ENCODE measurements around the gene ARL5A.

- TF ChIP-seq POLR2A (conservative IDR thresholded peaks at IDR 0.05) = no peak
- TF ChIP-seq MAFK (IDR thresholded peaks at IDR 0.05; ENCODE audit: low read length) = no peak
- no peak for TF ChIP-seq SMARCE1 (IDR thresholded peaks at IDR 0.05)
- no peak for TF ChIP-seq CHD2 (IDR thresholded peaks at IDR 0.05; ENCODE audit: low read depth, low read length)
- TF ChIP-seq ETV6 (IDR thresholded peaks at IDR 0.05; ENCODE audit: borderline replicate concordance in 1 of 2, low read depth in 2 of 2, low read length in 1 of 2) = no peak
- TF ChIP-seq ETV6 (CRISPR knock-in tag; IDR thresholded peaks at IDR 0.05; ENCODE audit: borderline replicate concordance) = no peak
- no peak for TF ChIP-seq ELF1 (tag; IDR thresholded peaks at IDR 0.05)
- no peak for TF ChIP-seq ZSCAN29 (IDR thresholded peaks at IDR 0.05)
- TF ChIP-seq THRAP3 (IDR thresholded peaks at IDR 0.05; ENCODE audit: borderline replicate concordance) = no peak
- TF ChIP-seq TRIM28 (IDR thresholded peaks at IDR 0.05) = no peak
- no peak for TF ChIP-seq CAMTA2 (CRISPR knock-in tag; conservative IDR thresholded peaks at IDR 0.05)
- TF ChIP-seq POLR2AphosphoS5 (IDR thresholded peaks at IDR 0.05; ENCODE audit: control insufficient read depth, insufficient read depth, low read depth, low read length) = no peak
- no peak for TF ChIP-seq CTCF (IDR thresholded peaks at IDR 0.05 in 2 of 3, conservative IDR thresholded peaks at IDR 0.05 in 1 of 3; ENCODE audit: insufficient read depth in 2 of 3, low read depth in 1 of 3, low read length in 3 of 3)
- TF ChIP-seq ESRRB (CRISPR knock-in tag; IDR thresholded peaks at IDR 0.05; ENCODE audit: borderline replicate concordance) = no peak
- TF ChIP-seq CBX3 (IDR thresholded peaks at IDR 0.05; ENCODE audit: borderline replicate concordance in 1 of 2, low read length in 2 of 2) = no peak
Observed at GRCh38 chr2:151845481-151845880, 17.3 kb upstream of the ARL5A start.

Measured in K562 (cell line).